Heart left ventricle (tissue), 16 donors: ENCODE measurements around the gene PHACTR1. TPM values are rescaled to one million over a fixed set of nuclear protein-coding genes. Genes with fewer than 3 reads are reported as not detected.
A peak's percentile ranks its signal among the peaks of the same experiment; 100 is the strongest.

Source experiments
- ATAC-seq, 4 donors: fragments of 200-7000 bp; cut with Tn5 transposase; one replicate each; pipeline ENCODE4 v1.9.1; 2020 to 2022; ENCODE audit warnings: moderate library complexity in 4 of 4, mild to moderate bottlenecking in 3 of 4, moderate number of reproducible peaks in 1 of 4
- DNase-seq, 5 donors: peaks; one replicate each; pipeline ENCODE4 v3.0.0-alpha.2; 2020
- H3K27ac ChIP-seq, 12 donors: fragments of 200-600 bp; sonication (generic) in 4 of 12; one replicate each; pipeline versions ENCODE4 v1.5.0 to v1.8.0; 2016 to 2022; ENCODE audit warnings: mild to moderate bottlenecking in 2 of 12
- H3K27me3 ChIP-seq, 9 donors: fragments of 200-600 bp; sonication (generic) in 2 of 9; one replicate each; pipeline versions ENCODE4 v1.5.1 to v1.8.0; 2016 to 2022; ENCODE audit warnings: mild to moderate bottlenecking in 3 of 9
- H3K36me3 ChIP-seq, 9 donors: fragments of 200-600 bp; sonication (generic) in 2 of 9; one replicate each; pipeline versions ENCODE4 v1.5.0 to v1.8.0; 2018 to 2022; ENCODE audit warnings: mild to moderate bottlenecking in 2 of 9
- H3K4me1 ChIP-seq, 12 donors: fragments of 200-600 bp; sonication (generic) in 4 of 12; one replicate each; pipeline versions ENCODE4 v1.5.0 to v1.8.0; 2016 to 2022; ENCODE audit warnings: mild to moderate bottlenecking in 3 of 12
- H3K4me3 ChIP-seq, 12 donors: fragments of 200-600 bp; sonication (generic) in 4 of 12; one replicate each; pipeline versions ENCODE4 v1.5.0 to v1.8.0; 2017 to 2022; ENCODE audit warnings: mild to moderate bottlenecking in 9 of 12, moderate library complexity in 4 of 12
- H3K9me3 ChIP-seq, 12 donors: fragments of 200-600 bp; sonication (generic) in 4 of 12; one replicate each; pipeline versions ENCODE4 v1.5.0 to v1.8.0; 2016 to 2022; ENCODE audit warnings: mild to moderate bottlenecking in 1 of 12
- POLR2A ChIP-seq, 2 donors: fragments of 450-650 bp; IDR thresholded peaks; one replicate each; pipeline ENCODE4 v1.6.1; 2017; ENCODE audit warnings: antibody characterized with exemption in 2 of 2, mild to moderate bottlenecking in 2 of 2, moderate library complexity in 2 of 2
- WGBS, 4 donors: extraction: QIAGEN DNeasy Blood & Tissue Kit in 2 of 4; methylation state at CpG; one replicate each; pipeline versions ENCODE4 v1.1.5 to v1.1.7; 2013 to 2018; 5-methylcytosine and 5-hydroxymethylcytosine counted together
- intact Hi-C, 10 donors: fragments of 100-400 bp; cut with DNase I; formaldehyde crosslinking; loops; one replicate each; pipeline versions ENCODE4 v1.11.1 to v1.14.2; 2022
- polyA plus RNA-seq, 2 donors: library from polyadenylated mRNA; stranded (reverse); fragments of 200-250 nt; gene quantifications; one replicate each; pipeline ENCODE4 v1.2.3, GENCODE V29; 2013
- total RNA-seq, 9 donors: library from RNA; depleted of rRNA in 2 of 9; stranded (reverse); fragments of >200 nt in 2 of 9; fragmentation: NEBNext Ultra II Directional in 3 of 9; extraction: Animal tissue kit (Norgen Biotek cat#: 25700) in 3 of 9; gene quantifications; one replicate each; pipeline versions ENCODE4 v1.1.0 to v1.2.4, GENCODE V29; 2016 to 2023
- TF ChIP-seq, protein P1 (sequence below), 12 donors: fragments of 200-600 bp; sonication (generic) in 4 of 12; IDR thresholded peaks; one replicate each; pipeline versions ENCODE4 v1.5.0 to v1.8.0; 2018 to 2022; ENCODE audit warnings: antibody characterized with exemption in 12 of 12, mild to moderate bottlenecking in 5 of 12
- donor health status: ischemic (EF 13 %, LVEDD 7.1; RV severe dilation, severe dysfunction).
- donor health status: healthy with polysubstance abuse.
- donor health status: DM: no; HTN: yes; CAD: no.
- donor health status: DM: no; HTN: no; CAD: no.
- donor health status: ischemic (EF 25% LVEDD 6.9; RV normal size, moderate dysfunction).
- donor health status: ischemic (EF 25% LVEDD 5.7; RV mildly dilated, moderate dysfunction).
- donor health status: healthy.
- donor health status: DM: yes; HTN: yes; CAD: no.
- donor health status: ischemic (EF 35%, LVEDD 5.7; RV mildly dilated, moderate dysfunction).
- donor health status: nonischemic (EF 11% LVEDD 7.7; RV severe dilation, severe dysfunction).
- donor health status: DM: yes; HTN: yes; CAD: no.
- donor health status: PGD.
- donor health status: ischemic (EF 29% LVEDD 5.4; RV normal size, mild dysfunction).
- donor health status: nonischemic (EF 23%, LVEDD 6.1; RV moderate dilation, normal function).

PHACTR1 gene
- total and polyA plus RNA-seq, 11 donors = 21.2 to 238 (median 87.4) TPM

DNA sequence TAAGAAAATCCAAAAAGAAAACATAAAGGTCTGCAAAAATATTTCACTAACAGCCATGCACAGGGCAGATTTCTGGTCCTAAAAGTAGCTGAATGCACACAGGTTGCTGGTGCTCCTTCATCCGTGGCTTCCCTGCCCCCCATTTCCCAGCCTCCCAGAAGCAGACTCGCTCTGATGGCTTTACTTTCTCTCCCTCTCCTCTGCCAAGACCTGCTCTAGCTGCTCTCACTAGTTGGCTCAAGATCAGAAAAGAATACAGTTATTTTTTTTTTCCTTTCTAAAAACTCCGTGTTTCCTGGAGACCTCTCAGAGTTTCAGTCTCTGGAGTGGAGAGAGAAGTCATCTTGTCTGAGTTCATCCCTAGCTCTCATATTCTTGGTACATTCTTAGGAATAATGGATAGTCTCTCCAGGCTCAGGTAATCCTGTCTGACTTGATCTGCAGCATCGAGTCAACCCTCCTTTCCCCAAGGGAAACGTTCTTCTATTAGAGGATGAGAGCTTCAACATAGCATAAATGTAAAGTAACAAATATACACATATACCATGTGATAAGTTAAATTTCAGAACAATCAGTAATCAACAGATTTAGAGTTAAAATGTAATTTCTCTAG lies 397.5 kb downstream of the PHACTR1 start:
- no peak for TF ChIP-seq POLR2A (IDR thresholded peaks at IDR 0.05)
- TF ChIP-seq, protein P1, sequence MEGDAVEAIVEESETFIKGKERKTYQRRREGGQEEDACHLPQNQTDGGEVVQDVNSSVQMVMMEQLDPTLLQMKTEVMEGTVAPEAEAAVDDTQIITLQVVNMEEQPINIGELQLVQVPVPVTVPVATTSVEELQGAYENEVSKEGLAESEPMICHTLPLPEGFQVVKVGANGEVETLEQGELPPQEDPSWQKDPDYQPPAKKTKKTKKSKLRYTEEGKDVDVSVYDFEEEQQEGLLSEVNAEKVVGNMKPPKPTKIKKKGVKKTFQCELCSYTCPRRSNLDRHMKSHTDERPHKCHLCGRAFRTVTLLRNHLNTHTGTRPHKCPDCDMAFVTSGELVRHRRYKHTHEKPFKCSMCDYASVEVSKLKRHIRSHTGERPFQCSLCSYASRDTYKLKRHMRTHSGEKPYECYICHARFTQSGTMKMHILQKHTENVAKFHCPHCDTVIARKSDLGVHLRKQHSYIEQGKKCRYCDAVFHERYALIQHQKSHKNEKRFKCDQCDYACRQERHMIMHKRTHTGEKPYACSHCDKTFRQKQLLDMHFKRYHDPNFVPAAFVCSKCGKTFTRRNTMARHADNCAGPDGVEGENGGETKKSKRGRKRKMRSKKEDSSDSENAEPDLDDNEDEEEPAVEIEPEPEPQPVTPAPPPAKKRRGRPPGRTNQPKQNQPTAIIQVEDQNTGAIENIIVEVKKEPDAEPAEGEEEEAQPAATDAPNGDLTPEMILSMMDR (IDR thresholded peaks at IDR 0.05) = no peak
- no peak overlapping the region for H3K27ac ChIP-seq
- ATAC-seq (peak in 3 of 4 donors; percentile 48 to 75 (median 75)), DNase-seq (no peak)
- no peak overlapping the region for H3K4me3 ChIP-seq
- intact Hi-C loops = loop anchor here in 3 of 10 donors (10.0 kb wide), 2 partner anchors 89 to 199 kb away; no protein-coding TSS in a partner anchor
- H3K4me1 ChIP-seq = peaks cover 0 to 39% (median 13%) of the 10 kb centered on the region in 12 donors
- no peaks in the 10 kb centered on the region for H3K36me3 ChIP-seq
- H3K9me3 ChIP-seq = peaks cover 0 to 15% (median 0%) of the 10 kb centered on the region in 12 donors
- 20 to 25% (median 23%) methylated on average over 5 of the region's 5 CpGs for WGBS, 4 donors
- no peaks in the 10 kb centered on the region for H3K27me3 ChIP-seq

DNA sequence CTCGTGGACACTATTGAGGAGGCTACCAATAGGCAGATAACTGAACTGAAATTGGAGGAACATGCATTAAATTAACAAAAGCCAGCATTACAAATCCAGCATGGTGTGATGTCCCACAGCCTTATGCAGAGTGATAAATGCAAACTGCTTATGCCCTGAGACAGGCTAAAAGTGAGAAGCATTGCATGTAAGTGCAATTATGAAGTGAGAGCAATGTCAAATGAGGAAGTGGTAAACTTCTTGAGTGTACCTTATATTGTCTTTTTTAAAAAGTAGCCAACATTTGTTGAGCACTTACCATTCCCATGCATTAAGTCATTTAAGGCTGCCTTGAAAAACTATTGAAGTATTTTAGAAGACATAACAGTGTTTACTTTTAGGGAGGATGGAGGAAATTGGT lies 399.6 kb downstream of the PHACTR1 start:
- H3K4me1 ChIP-seq = peaks cover 0 to 53% (median 18%) of the 10 kb centered on the region in 12 donors
- no peaks in the 10 kb centered on the region for H3K27me3 ChIP-seq
- intact Hi-C loops = loop anchor here in 3 of 10 donors (10.0 kb wide), 2 partner anchors 91 to 201 kb away; no protein-coding TSS in a partner anchor
- no peaks in the 10 kb centered on the region for H3K36me3 ChIP-seq
- 79 to 92% (median 85%) methylated on average over 1 of the region's 1 CpG for WGBS, 4 donors
- H3K9me3 ChIP-seq = peaks cover 0 to under 1% (median 0%) of the 10 kb centered on the region in 12 donors
- DNase-seq (no peak), ATAC-seq (no peak)
- TF ChIP-seq, protein P1 (IDR thresholded peaks at IDR 0.05) = no peak
- TF ChIP-seq POLR2A (IDR thresholded peaks at IDR 0.05) = no peak
- H3K27ac ChIP-seq = no peak overlapping the region
- H3K4me3 ChIP-seq = no peak overlapping the region

DNA sequence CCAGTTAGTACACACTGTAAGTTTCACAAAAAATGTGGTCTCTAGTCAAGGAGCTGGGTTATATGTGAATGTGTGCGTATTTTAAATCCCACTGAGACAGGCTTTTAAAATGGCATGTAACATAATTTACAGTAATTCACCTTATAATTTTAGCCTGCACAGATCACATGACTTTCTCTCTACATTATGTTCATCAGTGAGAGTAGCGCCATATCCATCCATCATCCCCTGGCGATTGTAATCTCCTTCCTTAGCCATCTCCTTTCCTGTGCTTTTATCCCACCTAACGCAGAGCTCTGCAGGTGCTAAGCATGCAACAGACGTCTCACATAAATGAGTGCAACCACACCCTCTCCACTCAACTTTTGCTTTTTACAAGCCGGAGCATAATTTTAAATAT lies 401.0 kb downstream of the PHACTR1 start:
- WGBS, 4 donors = 61 to 75% (median 73%) methylated on average over 6 of the region's 6 CpGs
- Histone ChIP-seq H3K36me3 (no peaks in the 10 kb centered on the region), H3K27ac (no peak overlapping the region), H3K9me3 (no peaks in the 10 kb centered on the region), H3K27me3 (no peaks in the 10 kb centered on the region), H3K4me3 (no peak overlapping the region), H3K4me1 (peaks cover 0 to 53% (median 18%) of the 10 kb centered on the region in 12 donors)
- DNase-seq = no peak
- no peak for ATAC-seq
- TF ChIP-seq POLR2A (IDR thresholded peaks at IDR 0.05) = no peak
- TF ChIP-seq, protein P1 (IDR thresholded peaks at IDR 0.05) = no peak
- intact Hi-C loops = loop anchor here in 3 of 10 donors (10.0 kb wide), 2 partner anchors 93 to 203 kb away; no protein-coding TSS in a partner anchor

DNA sequence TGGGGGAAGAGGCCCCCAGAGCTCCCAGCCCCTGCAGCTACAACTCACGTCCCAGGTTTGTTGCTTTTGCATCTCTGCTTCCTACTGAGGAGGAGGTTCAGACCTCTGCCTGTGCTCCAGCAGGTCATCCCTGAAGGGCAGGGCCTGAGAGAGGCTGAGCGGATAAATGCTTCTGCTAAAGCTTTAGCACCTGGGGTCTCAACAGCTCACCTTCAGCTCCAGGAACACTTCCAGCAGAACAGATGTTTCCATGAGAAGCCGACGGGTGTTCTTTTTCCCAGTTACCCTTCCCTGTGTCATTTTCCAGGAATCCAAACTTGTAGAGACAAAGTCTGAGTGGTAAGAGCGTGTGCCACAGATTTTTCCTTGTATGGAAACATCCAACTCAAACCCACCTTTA lies 403.0 kb downstream of the PHACTR1 start:
- no peak overlapping the region for H3K27ac ChIP-seq
- H3K4me3 ChIP-seq = no peak overlapping the region
- H3K4me1 ChIP-seq = peaks cover 0 to 38% (median 11%) of the 10 kb centered on the region in 12 donors
- H3K9me3 ChIP-seq = no peaks in the 10 kb centered on the region
- TF ChIP-seq POLR2A (IDR thresholded peaks at IDR 0.05) = no peak
- TF ChIP-seq, protein P1 (IDR thresholded peaks at IDR 0.05) = no peak
- ATAC-seq (no peak), DNase-seq (no peak)
- no peaks in the 10 kb centered on the region for H3K27me3 ChIP-seq
- intact Hi-C loops = loop anchor here in 3 of 10 donors (10.0 kb wide), 2 partner anchors 95 to 205 kb away; no protein-coding TSS in a partner anchor
- H3K36me3 ChIP-seq = no peaks in the 10 kb centered on the region
- WGBS, 4 donors = 68 to 92% (median 81%) methylated on average over 4 to 5 of the region's 5 CpGs
